Esophagus (tissue), 2 donors: ENCODE measurements around the gene TBC1D17. TPM values are rescaled to one million over a fixed set of nuclear protein-coding genes. Genes with fewer than 3 reads are reported as not detected.

Source experiments
- H3K27ac ChIP-seq, 2 donors: one replicate each; pipeline ENCODE4 v1.5.1; 2013; ENCODE audit warnings: low read depth in 2 of 2, mild to moderate bottlenecking in 2 of 2, inconsistent platforms in 1 of 2, low read length in 1 of 2, moderate library complexity in 1 of 2
- H3K27me3 ChIP-seq, 2 donors: one replicate each; pipeline ENCODE4 v1.6.1; 2013; ENCODE audit warnings: low read length in 2 of 2, control low read depth in 1 of 2, mild to moderate bottlenecking in 1 of 2; ENCODE audit not compliant: insufficient read depth in 2 of 2, control insufficient read depth in 1 of 2
- H3K36me3 ChIP-seq, 2 donors: one replicate each; pipeline ENCODE4 v1.6.1; 2013; ENCODE audit warnings: low read length in 1 of 2; ENCODE audit not compliant: control insufficient read depth in 2 of 2, insufficient read depth in 2 of 2
- H3K4me1 ChIP-seq, 2 donors: one replicate each; pipeline ENCODE4 v1.6.1; 2013; ENCODE audit warnings: low read length in 1 of 2; ENCODE audit not compliant: control insufficient read depth in 2 of 2, insufficient read depth in 2 of 2
- H3K4me3 ChIP-seq, 2 donors: one replicate each; pipeline ENCODE4 v1.5.1; 2013; ENCODE audit warnings: low read length in 2 of 2, mild to moderate bottlenecking in 2 of 2, low read depth in 1 of 2, moderate library complexity in 1 of 2
- H3K9me3 ChIP-seq, 2 donors: one replicate each; pipeline ENCODE4 v1.6.1; 2013; ENCODE audit warnings: mild to moderate bottlenecking in 2 of 2, low read depth in 1 of 2, low read length in 1 of 2, moderate library complexity in 1 of 2; ENCODE audit not compliant: control insufficient read depth in 2 of 2, insufficient read depth in 1 of 2
- WGBS, 2 donors: extraction: QIAGEN DNeasy Blood & Tissue Kit; methylation state at CpG; one replicate each; pipeline ENCODE4 v1.1.7; 2013; 5-methylcytosine and 5-hydroxymethylcytosine counted together
- polyA plus RNA-seq, 2 donors: library from polyadenylated mRNA; stranded (reverse); fragments of 200-250 nt; gene quantifications; one replicate each; pipeline ENCODE4 v1.2.3, GENCODE V29; 2013
- donor health status: healthy with polysubstance abuse.
- donor health status: Bipolar disorder and iron deficiency.

TBC1D17 gene
- polyA plus RNA-seq, 2 donors, result 21.8 to 32.6 TPM

GRCh38 chr19:49859682-49860335 lies 17.7 kb upstream of the TBC1D17 start:
- no peak overlapping the region for H3K27ac ChIP-seq
- H3K4me3 ChIP-seq, result no peak overlapping the region
- peaks cover 0 to 5% of the 10 kb centered on the region in 2 donors for H3K4me1 ChIP-seq
- no peaks in the 10 kb centered on the region for H3K27me3 ChIP-seq
- no peaks in the 10 kb centered on the region for H3K9me3 ChIP-seq
- H3K36me3 ChIP-seq, result peaks cover 9 to 66% of the 10 kb centered on the region in 2 donors
- 81 to 83% methylated on average over 22 of the region's 22 CpGs for WGBS, 2 donors

- H3K4me1 ChIP-seq, result peaks cover 0 to 8% of the 10 kb centered on the region in 2 donors
- H3K36me3 ChIP-seq, result peaks cover 9 to 59% of the 10 kb centered on the region in 2 donors
- H3K9me3 ChIP-seq, result no peaks in the 10 kb centered on the region
- peak overlapping the region in 1 of 2 donors; percentile 51 for H3K27ac ChIP-seq
- WGBS, 2 donors, result 68 to 79% methylated on average over 17 of the region's 17 CpGs
- H3K27me3 ChIP-seq, result no peaks in the 10 kb centered on the region
- H3K4me3 ChIP-seq, result no peak overlapping the region
Observed at GRCh38 chr19:49860336-49861102, 17.0 kb upstream of the TBC1D17 start.

GRCh38 chr19:49861107-49861506 lies 16.4 kb upstream of the TBC1D17 start:
- WGBS, 2 donors, result 30 to 34% methylated on average over 13 of the region's 13 CpGs
- Histone ChIP-seq H3K4me1 (peaks cover 0 to 8% of the 10 kb centered on the region in 2 donors), H3K27me3 (no peaks in the 10 kb centered on the region), H3K9me3 (no peaks in the 10 kb centered on the region), H3K27ac (peak overlapping the region; percentile 8 to 51), H3K36me3 (peaks cover 9 to 57% of the 10 kb centered on the region in 2 donors), H3K4me3 (no peak overlapping the region)

DNA sequence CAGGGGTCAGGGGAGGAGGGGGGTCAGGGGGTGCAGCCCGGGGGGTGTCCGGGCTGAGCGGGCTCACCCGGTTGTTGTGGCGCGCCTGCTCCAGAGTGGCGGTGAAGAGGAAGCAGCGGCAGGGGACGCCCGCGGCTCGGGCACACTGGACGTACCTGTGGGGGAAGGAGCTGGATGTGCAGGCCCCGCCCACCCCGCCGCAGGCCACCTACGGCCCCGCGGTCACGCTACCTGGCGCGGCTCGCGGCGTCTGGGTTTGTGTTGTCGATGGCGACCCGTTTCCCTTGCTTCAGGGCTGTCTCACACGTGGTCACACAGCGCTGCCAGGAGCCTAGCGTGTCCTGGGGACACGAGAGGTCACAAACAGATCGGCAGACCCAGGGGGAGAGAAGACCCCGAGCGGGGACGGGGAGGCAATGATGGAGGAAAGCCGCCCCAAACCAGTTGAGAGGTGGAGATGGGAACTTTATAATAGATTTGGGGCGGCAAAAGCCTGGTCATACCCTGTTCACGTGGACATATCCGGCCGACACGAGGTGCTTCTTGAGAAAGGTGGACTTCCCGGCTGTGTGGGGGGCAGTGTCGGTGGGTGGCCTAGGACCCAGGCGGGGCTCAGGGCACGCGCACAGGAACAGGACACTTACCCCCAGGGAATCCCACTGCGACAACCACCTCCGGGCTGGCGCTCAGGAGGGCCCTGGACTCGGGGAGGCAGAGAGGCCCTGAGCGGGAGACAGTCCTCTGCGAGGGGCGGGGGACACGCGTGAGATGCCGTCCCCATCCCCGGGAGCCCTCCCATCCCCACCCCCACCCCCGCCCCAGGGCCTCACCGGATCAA lies 15.7 kb upstream of the TBC1D17 start:
- 70 to 74% methylated on average over 60 of the region's 60 CpGs for WGBS, 2 donors
- peak overlapping the region in 1 of 2 donors; percentile 8 for H3K27ac ChIP-seq
- no peak overlapping the region for H3K4me3 ChIP-seq
- peaks cover 9 to 54% of the 10 kb centered on the region in 2 donors for H3K36me3 ChIP-seq
- H3K27me3 ChIP-seq, result no peaks in the 10 kb centered on the region
- peaks cover 0 to 8% of the 10 kb centered on the region in 2 donors for H3K4me1 ChIP-seq
- no peaks in the 10 kb centered on the region for H3K9me3 ChIP-seq

DNA sequence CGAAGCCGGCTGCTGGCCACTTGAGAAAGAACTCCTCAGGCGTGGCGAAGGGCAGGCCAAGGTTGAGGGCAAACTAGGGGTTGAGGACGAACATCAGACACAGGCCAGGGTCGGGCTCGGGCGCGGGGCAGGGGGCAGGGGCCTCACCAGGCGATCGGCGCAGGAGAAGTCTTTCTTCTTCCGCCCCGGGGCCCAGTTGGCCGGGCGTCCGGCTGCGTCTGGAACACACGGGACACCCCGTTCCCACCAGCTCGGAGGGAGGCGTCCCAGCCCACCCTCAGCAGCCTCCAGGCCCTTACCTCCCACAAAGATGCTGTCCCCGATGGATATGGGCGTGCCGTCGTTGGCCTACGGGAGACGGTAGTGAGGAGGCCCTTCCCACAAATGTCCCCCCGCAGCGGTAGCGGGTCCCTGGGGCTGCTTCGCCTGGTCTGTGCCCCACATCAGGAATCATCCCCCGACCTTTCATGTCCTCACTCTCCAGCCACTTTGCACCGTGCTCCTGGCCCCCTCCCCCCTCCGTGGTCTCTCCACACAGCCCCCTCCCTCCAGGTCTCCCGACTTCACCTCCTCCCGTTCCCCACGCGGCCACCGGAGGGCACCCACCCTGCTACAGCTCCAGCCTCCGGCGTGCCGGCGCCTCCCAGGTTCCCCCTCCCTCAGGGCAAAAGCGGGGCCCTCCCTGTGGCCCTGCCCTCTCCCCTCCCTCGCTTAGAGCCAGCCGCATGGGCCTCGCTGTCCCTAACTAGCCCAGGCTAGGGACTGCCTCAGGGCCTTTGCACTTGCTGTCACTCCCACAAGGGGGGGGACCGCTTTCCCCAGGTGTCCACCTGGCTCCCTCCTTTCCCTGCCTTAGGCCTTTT lies 14.9 kb upstream of the TBC1D17 start:
- Histone ChIP-seq H3K27me3 (no peaks in the 10 kb centered on the region), H3K4me3 (no peak overlapping the region), H3K36me3 (peaks cover 9 to 52% of the 10 kb centered on the region in 2 donors), H3K9me3 (no peaks in the 10 kb centered on the region), H3K4me1 (peaks cover 0 to 8% of the 10 kb centered on the region in 2 donors), H3K27ac (no peak overlapping the region)
- WGBS, 2 donors, result 82 to 83% methylated on average over 40 to 49 of the region's 49 CpGs

GRCh38 chr19:49863254-49863934 lies 14.1 kb upstream of the TBC1D17 start:
- peaks cover 9 to 44% of the 10 kb centered on the region in 2 donors for H3K36me3 ChIP-seq
- no peaks in the 10 kb centered on the region for H3K27me3 ChIP-seq
- H3K4me1 ChIP-seq, result peaks cover 0 to 8% of the 10 kb centered on the region in 2 donors
- no peak overlapping the region for H3K4me3 ChIP-seq
- H3K27ac ChIP-seq, result no peak overlapping the region
- WGBS, 2 donors, result 92 to 94% methylated on average over 24 of the region's 24 CpGs
- H3K9me3 ChIP-seq, result no peaks in the 10 kb centered on the region

GRCh38 chr19:49863935-49864320 lies 13.6 kb upstream of the TBC1D17 start:
- H3K4me3 ChIP-seq, result no peak overlapping the region
- H3K27ac ChIP-seq, result no peak overlapping the region
- no peaks in the 10 kb centered on the region for H3K27me3 ChIP-seq
- peaks cover 0 to 8% of the 10 kb centered on the region in 2 donors for H3K4me1 ChIP-seq
- H3K36me3 ChIP-seq, result peaks cover 9 to 40% of the 10 kb centered on the region in 2 donors
- WGBS, 2 donors, result 91% methylated on average over 17 of the region's 17 CpGs
- H3K9me3 ChIP-seq, result no peaks in the 10 kb centered on the region

GRCh38 chr19:49864890-49865289 lies 12.6 kb upstream of the TBC1D17 start:
- H3K27ac ChIP-seq, result no peak overlapping the region
- H3K36me3 ChIP-seq, result peaks cover 9 to 36% of the 10 kb centered on the region in 2 donors
- H3K27me3 ChIP-seq, result no peaks in the 10 kb centered on the region
- H3K4me1 ChIP-seq, result peaks cover 0 to 11% of the 10 kb centered on the region in 2 donors
- WGBS, 2 donors, result 89 to 92% methylated on average over 13 of the region's 13 CpGs
- H3K9me3 ChIP-seq, result no peaks in the 10 kb centered on the region
- H3K4me3 ChIP-seq, result no peak overlapping the region
